Liver (tissue), 9 donors: Measurements from ENCODE around the gene ALDH1A2. TPM values are rescaled to one million over a fixed set of nuclear protein-coding genes. Genes with fewer than 3 reads are reported as not detected.
A peak's percentile ranks its signal among the peaks of the same experiment; 100 is the strongest.

Source experiments
- DNase-seq: peaks from one replicate; pipeline ENCODE4 v3.0.0-alpha.2; 2017; ENCODE audit warnings: low spot score
- H3K27ac ChIP-seq, 2 donors: one replicate each; pipeline ENCODE4 v1.7.0; 2013; ENCODE audit warnings: inconsistent platforms in 2 of 2, low read length in 2 of 2, control low read depth in 1 of 2, low read depth in 1 of 2, mild to moderate bottlenecking in 1 of 2
- H3K27me3 ChIP-seq, 4 donors: one replicate each; pipeline versions ENCODE4 v1.6.1 to v1.7.0; 2013; ENCODE audit warnings: low read length in 3 of 4, inconsistent platforms in 1 of 4, mild to moderate bottlenecking in 1 of 4, moderate library complexity in 1 of 4; ENCODE audit not compliant: control insufficient read depth in 4 of 4, insufficient read depth in 4 of 4
- H3K36me3 ChIP-seq, 4 donors: one replicate each; pipeline versions ENCODE4 v1.6.1 to v1.7.0; 2013; ENCODE audit warnings: low read length in 3 of 4, mild to moderate bottlenecking in 3 of 4, low read depth in 1 of 4, moderate library complexity in 1 of 4; ENCODE audit not compliant: control insufficient read depth in 4 of 4, insufficient read depth in 3 of 4
- H3K4me1 ChIP-seq, 4 donors: one replicate each; pipeline versions ENCODE4 v1.6.1 to v1.7.0; 2013; ENCODE audit warnings: low read length in 3 of 4, mild to moderate bottlenecking in 3 of 4, moderate library complexity in 1 of 4; ENCODE audit not compliant: control insufficient read depth in 4 of 4, insufficient read depth in 4 of 4
- H3K4me3 ChIP-seq, 3 donors: one replicate each; pipeline versions ENCODE4 v1.6.1 to v1.7.0; 2013; ENCODE audit warnings: low read length in 3 of 3, control low read depth in 1 of 3, low read depth in 1 of 3, mild to moderate bottlenecking in 1 of 3
- H3K9ac ChIP-seq, 2 donors: one replicate each; pipeline ENCODE4 v1.7.0; 2013; ENCODE audit warnings: low read length in 2 of 2, mild to moderate bottlenecking in 2 of 2, moderate library complexity in 2 of 2, control low read depth in 1 of 2, low read depth in 1 of 2
- H3K9me3 ChIP-seq, 4 donors: one replicate each; pipeline versions ENCODE4 v1.6.1 to v1.7.0; 2013; ENCODE audit warnings: low read length in 3 of 4; ENCODE audit not compliant: control insufficient read depth in 4 of 4
- ATF3 ChIP-seq: IDR thresholded peaks from 2 replicates; pipeline ENCODE4 v1.6.1; 2016; ENCODE audit warnings: antibody characterized with exemption
- EGR1 ChIP-seq, 2 donors: IDR thresholded peaks; 2 replicates each; pipeline ENCODE4 v1.6.1; 2016 to 2018; ENCODE audit warnings: antibody characterized with exemption in 2 of 2, low read depth in 2 of 2
- FOXA1 ChIP-seq: IDR thresholded peaks from 2 replicates; pipeline ENCODE4 v1.6.1; 2016; ENCODE audit warnings: antibody characterized with exemption
- FOXA2 ChIP-seq: IDR thresholded peaks from 2 replicates; pipeline ENCODE4 v1.6.1; 2016; ENCODE audit warnings: antibody characterized with exemption
- GABPA ChIP-seq, 2 donors: IDR thresholded peaks in 1 of 2; conservative IDR thresholded peaks in 1 of 2; 2 replicates each; pipeline ENCODE4 v1.6.1; 2016; ENCODE audit warnings: antibody characterized with exemption in 2 of 2, mild to moderate bottlenecking in 1 of 2, moderate library complexity in 1 of 2
- HNF4A ChIP-seq, 2 donors: conservative IDR thresholded peaks; 2 replicates each; pipeline ENCODE4 v1.6.1; 2016; ENCODE audit warnings: antibody characterized with exemption in 2 of 2, mild to moderate bottlenecking in 2 of 2
- HNF4G ChIP-seq: IDR thresholded peaks from 2 replicates; pipeline ENCODE4 v1.6.1; 2016; ENCODE audit warnings: antibody characterized with exemption
- JUND ChIP-seq, 2 donors: IDR thresholded peaks; 2 replicates each; pipeline ENCODE4 v1.6.1; 2016; ENCODE audit warnings: antibody characterized with exemption in 2 of 2
- NR2F2 ChIP-seq: IDR thresholded peaks from 2 replicates; pipeline ENCODE4 v1.6.1; 2016; ENCODE audit warnings: antibody characterized with exemption
- RAD21 ChIP-seq, 2 donors: IDR thresholded peaks; 2 replicates each; pipeline ENCODE4 v1.6.1; 2016; ENCODE audit warnings: antibody characterized with exemption in 2 of 2, mild to moderate bottlenecking in 2 of 2
- REST ChIP-seq: IDR thresholded peaks from 2 replicates; pipeline ENCODE4 v1.6.1; 2016; ENCODE audit warnings: antibody characterized with exemption, mild to moderate bottlenecking
- RXRA ChIP-seq, 2 donors: IDR thresholded peaks; 2 replicates each; pipeline ENCODE4 v1.6.1; 2017 to 2018; ENCODE audit warnings: antibody characterized with exemption in 2 of 2, mild to moderate bottlenecking in 1 of 2
- SP1 ChIP-seq: IDR thresholded peaks from 2 replicates; pipeline ENCODE4 v1.6.1; 2018; ENCODE audit warnings: antibody characterized with exemption, mild to moderate bottlenecking
- TAF1 ChIP-seq: conservative IDR thresholded peaks from 2 replicates; pipeline ENCODE4 v1.6.1; 2016; ENCODE audit warnings: antibody characterized with exemption, mild to moderate bottlenecking
- YY1 ChIP-seq: IDR thresholded peaks from 2 replicates; pipeline ENCODE4 v1.6.1; 2016; ENCODE audit warnings: antibody characterized with exemption, mild to moderate bottlenecking
- WGBS: extraction: QIAGEN DNeasy Blood & Tissue Kit; methylation state at CpG from one replicate; pipeline ENCODE4 v1.1.7; 2013; 5-methylcytosine and 5-hydroxymethylcytosine counted together
- polyA plus RNA-seq, 2 donors: library from polyadenylated mRNA; stranded (reverse) in 1 of 2; unstranded in 1 of 2; fragments of 200-250 nt in 1 of 2; fragments of >200 nt in 1 of 2; fragmentation: Nextera tagmentation in 1 of 2; extraction: Ambion mirVana in 1 of 2; gene quantifications; one replicate each; pipeline versions ENCODE4 v1.2.1 to v1.2.3, GENCODE V29; 2013 to 2015
- total RNA-seq, 2 donors: library from RNA; depleted of rRNA; stranded (reverse); fragments of >200 nt; gene quantifications; one replicate each; pipeline ENCODE4 v1.2.3, GENCODE V29; 2014
- TF ChIP-seq, protein P1 (sequence below): IDR thresholded peaks from 2 replicates; pipeline ENCODE4 v1.6.1; 2016; ENCODE audit warnings: antibody characterized with exemption
- TF ChIP-seq, protein P2 (sequence below): fragments of 150-350 bp; IDR thresholded peaks from 2 replicates; pipeline ENCODE4 v1.5.1; 2017; ENCODE audit warnings: improper control_type of control experiment, low read depth, low read length; ENCODE audit not compliant: missing input control
- TF ChIP-seq, protein P3 (sequence below): IDR thresholded peaks from 2 replicates; pipeline ENCODE4 v1.6.1; 2016; ENCODE audit warnings: antibody characterized with exemption
- donor health status: healthy.
- donor health status: healthy.
- donor health status: healthy.
- donor health status: healthy.
- donor health status: healthy.

Gene ALDH1A2
- total and polyA plus RNA-seq, 4 donors, result 1.2 to 22.7 (median 14.0) TPM

GRCh38 chr15:58095415-58095814, 29.9 kb upstream of the ALDH1A2 start:
- Histone ChIP-seq H3K9ac (peak overlapping the region in 1 of 2 donors; percentile 23), H3K27me3 (no peaks in the 10 kb centered on the region), H3K4me3 (peak overlapping the region in 1 of 3 donors; percentile 29), H3K36me3 (no peaks in the 10 kb centered on the region), H3K27ac (peak overlapping the region; percentile 60 to 63), H3K9me3 (no peaks in the 10 kb centered on the region), H3K4me1 (peaks cover 5 to 16% (median 12%) of the 10 kb centered on the region in 4 donors)
- no peak for DNase-seq
- WGBS, result 26% methylated on average over 2 of the region's 2 CpGs
- TF ChIP-seq EGR1 (IDR thresholded peaks at IDR 0.05; ENCODE audit: low read depth in 2 of 2) (peak in 1 of 2 donors; percentile 10), HNF4G (peak; percentile 81), HNF4A (conservative IDR thresholded peaks at IDR 0.05) (peak; percentile 97 to 98), SP1 (peak; percentile 93), REST (peak; percentile 66), FOXA2 (peak; percentile 98), RXRA (IDR thresholded peaks at IDR 0.05) (peak; percentile 92 to 97), FOXA1 (peak; percentile 98), GABPA (IDR thresholded peaks at IDR 0.05 in 1 of 2, conservative IDR thresholded peaks at IDR 0.05 in 1 of 2) (peak; percentile 17 to 54), NR2F2 (no peak), JUND (IDR thresholded peaks at IDR 0.05) (peak; percentile 83 to 91), TAF1 (no peak), RAD21 (IDR thresholded peaks at IDR 0.05) (peak; percentile 55 to 70), ATF3 (peak; percentile 31), YY1 (peak; percentile 79)
- TF ChIP-seq, protein P1, sequence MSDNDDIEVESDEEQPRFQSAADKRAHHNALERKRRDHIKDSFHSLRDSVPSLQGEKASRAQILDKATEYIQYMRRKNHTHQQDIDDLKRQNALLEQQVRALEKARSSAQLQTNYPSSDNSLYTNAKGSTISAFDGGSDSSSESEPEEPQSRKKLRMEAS, result peak; percentile 78
- TF ChIP-seq, protein P2, sequence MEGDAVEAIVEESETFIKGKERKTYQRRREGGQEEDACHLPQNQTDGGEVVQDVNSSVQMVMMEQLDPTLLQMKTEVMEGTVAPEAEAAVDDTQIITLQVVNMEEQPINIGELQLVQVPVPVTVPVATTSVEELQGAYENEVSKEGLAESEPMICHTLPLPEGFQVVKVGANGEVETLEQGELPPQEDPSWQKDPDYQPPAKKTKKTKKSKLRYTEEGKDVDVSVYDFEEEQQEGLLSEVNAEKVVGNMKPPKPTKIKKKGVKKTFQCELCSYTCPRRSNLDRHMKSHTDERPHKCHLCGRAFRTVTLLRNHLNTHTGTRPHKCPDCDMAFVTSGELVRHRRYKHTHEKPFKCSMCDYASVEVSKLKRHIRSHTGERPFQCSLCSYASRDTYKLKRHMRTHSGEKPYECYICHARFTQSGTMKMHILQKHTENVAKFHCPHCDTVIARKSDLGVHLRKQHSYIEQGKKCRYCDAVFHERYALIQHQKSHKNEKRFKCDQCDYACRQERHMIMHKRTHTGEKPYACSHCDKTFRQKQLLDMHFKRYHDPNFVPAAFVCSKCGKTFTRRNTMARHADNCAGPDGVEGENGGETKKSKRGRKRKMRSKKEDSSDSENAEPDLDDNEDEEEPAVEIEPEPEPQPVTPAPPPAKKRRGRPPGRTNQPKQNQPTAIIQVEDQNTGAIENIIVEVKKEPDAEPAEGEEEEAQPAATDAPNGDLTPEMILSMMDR, result no peak
- TF ChIP-seq, protein P3, sequence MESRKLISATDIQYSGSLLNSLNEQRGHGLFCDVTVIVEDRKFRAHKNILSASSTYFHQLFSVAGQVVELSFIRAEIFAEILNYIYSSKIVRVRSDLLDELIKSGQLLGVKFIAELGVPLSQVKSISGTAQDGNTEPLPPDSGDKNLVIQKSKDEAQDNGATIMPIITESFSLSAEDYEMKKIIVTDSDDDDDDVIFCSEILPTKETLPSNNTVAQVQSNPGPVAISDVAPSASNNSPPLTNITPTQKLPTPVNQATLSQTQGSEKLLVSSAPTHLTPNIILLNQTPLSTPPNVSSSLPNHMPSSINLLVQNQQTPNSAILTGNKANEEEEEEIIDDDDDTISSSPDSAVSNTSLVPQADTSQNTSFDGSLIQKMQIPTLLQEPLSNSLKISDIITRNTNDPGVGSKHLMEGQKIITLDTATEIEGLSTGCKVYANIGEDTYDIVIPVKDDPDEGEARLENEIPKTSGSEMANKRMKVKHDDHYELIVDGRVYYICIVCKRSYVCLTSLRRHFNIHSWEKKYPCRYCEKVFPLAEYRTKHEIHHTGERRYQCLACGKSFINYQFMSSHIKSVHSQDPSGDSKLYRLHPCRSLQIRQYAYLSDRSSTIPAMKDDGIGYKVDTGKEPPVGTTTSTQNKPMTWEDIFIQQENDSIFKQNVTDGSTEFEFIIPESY, result peak; percentile 66
